ENCODE data around the gene USP2.
"Not testable (repeated sequence)": the region's sequence is repeated elsewhere in the genome, so short reads cannot be mapped to it uniquely, and the experiment has no call there.

Gene USP2

GRCh38 chr11:119412072-119412471 is 30.6 kb upstream of the USP2 start:
- no peak for DNase-seq (ENCODE audit: low read depth)

- DNase-seq (ENCODE audit: low read depth), result no peak
These were observed 29.0 kb upstream of the USP2 start for GRCh38 chr11:119410501-119410900.

GRCh38 chr11:119409731-119410130 is 28.2 kb upstream of the USP2 start:
- no peak for DNase-seq (ENCODE audit: low read depth)

- no peak for DNase-seq (ENCODE audit: low read depth)
These were observed 24.5 kb upstream of the USP2 start for GRCh38 chr11:119406005-119406404.

- DNase-seq (ENCODE audit: low read depth), result not testable (repeated sequence)
These were observed 24.0 kb upstream of the USP2 start for GRCh38 chr11:119405448-119405847.

DNA sequence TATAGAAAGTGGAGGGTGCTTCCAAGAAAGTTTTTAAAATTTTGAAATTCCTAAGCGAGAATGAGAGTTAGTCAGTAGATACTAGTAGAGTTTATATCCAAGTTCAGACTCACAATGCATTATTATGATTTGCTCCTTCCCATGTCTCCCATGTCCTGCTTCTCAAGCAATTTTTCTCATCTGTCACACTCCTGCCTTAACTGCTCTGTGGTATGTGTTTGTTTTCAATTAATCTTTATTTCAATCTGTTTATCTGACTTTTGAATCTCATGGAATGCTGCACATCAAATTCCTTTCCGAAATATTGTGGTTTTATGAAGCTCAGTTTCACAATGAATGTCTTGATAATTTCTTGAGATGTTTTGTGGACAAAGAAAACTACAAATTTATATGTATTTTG is 23.4 kb upstream of the USP2 start:
- DNase-seq (ENCODE audit: low read depth), result no peak

- no peak for DNase-seq (ENCODE audit: low read depth)
These were observed 21.5 kb upstream of the USP2 start for GRCh38 chr11:119403021-119403420.

DNA sequence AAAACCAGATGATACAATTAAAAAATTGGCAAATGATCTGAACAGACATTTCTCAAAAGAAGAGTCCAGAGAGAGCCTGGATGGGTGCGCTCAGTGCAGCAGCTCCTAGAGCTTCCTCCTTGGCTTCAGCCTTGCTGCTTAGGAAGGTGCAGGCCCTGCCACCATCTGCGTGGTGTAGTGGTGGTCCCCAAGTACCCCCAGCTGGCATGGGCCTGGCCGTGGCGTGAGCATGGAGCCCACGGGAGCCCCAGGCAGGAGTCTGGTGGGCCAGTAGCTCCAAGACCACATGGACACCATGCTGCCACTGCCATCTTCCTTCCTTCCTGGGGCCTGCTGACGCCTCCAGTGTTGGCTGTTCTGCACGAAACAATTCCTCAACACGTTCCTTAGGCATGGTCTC is 21.0 kb upstream of the USP2 start:
- no peak for DNase-seq (ENCODE audit: low read depth)

DNA sequence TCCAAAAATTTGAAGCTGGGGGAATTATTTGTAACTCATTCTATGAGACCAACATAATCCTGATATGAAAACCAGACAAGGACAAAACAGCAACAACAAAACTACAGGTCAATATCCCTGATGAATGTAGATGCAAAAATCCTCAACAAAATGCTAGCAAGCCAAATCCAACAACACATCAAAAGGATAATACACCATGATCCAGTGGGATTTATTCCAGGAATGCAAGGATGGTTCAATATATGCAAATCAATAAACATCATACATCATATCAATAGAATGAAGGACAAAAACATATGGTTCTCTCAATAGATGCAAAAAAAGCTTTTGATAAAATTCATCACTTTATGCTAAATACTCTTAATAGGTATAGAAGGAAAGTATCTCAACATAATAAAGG is 19.4 kb upstream of the USP2 start:
- DNase-seq (ENCODE audit: low read depth), result no peak

DNA sequence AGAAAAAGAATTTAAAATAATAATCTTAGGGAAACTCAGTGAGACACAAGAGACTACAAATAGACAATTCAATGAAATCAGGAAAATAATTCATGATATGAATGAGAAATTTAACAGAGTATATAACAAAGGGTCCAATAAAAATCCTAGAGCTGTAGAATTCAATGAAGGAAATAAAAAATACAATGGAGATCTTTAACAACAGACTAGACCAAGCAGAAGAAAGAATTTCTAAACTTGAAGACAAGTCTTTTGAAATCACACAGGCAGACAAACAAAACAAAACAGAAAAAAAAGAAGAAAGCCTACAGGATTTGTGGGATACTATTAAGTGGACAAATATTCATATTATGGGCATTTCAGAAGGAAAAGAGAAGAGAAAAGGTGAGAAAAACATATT is 16.2 kb upstream of the USP2 start:
- no peak for DNase-seq (ENCODE audit: low read depth)

DNA sequence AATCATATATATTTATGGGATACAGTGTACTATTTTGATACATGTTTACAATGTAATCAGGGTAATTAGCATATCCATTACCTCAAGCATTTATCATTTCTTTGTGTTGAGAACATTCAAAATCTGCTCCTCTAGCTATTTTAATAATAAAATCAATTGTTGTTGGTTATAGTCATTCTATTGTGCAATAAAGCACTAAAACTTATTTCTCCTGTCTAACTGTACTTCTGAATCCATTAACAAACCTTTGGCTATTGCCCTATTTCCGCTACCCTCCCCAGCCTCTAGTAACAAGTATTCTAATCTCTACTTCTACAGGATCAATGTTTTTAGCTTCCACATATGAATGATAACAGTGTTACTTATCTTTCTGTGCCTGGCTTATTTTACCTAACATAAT is 15.3 kb upstream of the USP2 start:
- no peak for DNase-seq (ENCODE audit: low read depth)

DNA sequence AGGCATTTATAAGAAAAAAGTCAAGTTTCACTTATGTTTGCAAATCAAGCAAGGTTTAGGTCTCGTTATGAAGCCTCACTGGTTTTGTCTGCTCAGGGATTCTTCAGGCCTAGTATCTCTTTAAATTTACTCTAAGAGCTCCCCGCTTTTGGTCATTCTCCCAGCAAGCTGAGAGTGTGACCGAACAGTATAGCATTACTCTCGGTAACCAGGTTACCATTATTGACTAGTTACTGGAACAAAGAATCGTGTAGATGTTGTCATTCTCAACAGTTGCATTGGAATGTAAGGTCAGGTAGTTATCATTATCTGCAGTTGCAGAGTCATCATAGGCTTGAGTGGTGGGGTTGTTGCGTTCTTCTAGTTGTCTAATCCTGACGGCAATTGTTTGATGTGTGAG is 9.8 kb upstream of the USP2 start:
- no peak for DNase-seq (ENCODE audit: low read depth)

DNA sequence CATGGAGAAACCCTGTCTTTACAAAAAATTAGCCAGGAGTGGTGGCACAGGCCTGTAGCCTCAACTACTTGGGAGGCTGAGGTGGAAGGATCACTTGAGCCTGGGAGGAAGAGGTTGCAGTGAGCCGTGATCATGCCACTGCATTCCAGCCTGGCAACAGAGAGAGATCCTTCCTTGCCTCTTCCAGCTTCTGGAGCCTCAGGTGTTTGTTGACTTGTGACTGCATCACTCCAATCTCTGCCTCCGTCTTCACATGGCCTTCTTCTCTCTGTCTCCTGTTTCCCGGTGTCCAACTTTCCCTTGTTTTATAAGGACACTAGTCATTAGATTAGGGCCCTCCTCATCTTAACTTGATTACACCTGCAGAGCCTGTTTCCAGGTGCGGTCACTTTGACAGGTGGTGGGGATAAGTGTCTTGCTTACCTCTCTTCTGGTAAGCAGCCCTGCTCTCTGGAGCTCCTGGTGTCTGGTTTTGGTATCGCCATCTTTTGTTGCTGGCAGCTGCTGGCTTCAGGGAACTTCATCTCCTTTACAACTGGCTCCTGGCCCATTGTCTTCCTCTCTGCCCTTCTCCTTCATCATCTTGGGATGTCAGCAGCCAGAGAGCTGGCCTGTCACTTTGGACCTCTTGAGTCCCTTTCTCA is 8.2 kb upstream of the USP2 start:
- peak; percentile 41 for DNase-seq (ENCODE audit: low read depth)

DNA sequence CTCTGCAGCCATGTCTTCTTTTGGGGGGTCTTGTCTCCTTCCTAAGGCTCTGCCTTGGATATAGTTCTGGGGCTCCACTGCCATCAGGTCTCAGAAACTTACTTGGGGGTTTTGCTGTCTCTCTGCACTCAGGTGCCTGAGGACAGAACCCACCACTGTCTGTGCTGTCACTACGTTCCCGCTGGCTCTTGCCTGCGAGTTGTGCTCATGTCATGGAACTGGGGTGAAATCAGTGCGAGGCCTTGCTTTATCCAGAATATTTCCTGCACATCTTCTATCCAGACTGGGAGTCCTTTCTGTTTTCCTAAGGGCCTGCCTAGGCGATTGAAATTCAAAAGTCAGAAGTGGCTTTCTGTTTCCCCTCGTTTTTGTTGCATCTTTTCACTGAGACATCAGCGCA is 6.6 kb upstream of the USP2 start:
- DNase-seq (ENCODE audit: low read depth), result no peak

- no peak for DNase-seq (ENCODE audit: low read depth)
These were observed 2.8 kb upstream of the USP2 start for GRCh38 chr11:119384332-119384731.

- not testable (repeated sequence) for DNase-seq (ENCODE audit: low read depth)
These were observed 1.0 kb upstream of the USP2 start for GRCh38 chr11:119382513-119382912.

DNA sequence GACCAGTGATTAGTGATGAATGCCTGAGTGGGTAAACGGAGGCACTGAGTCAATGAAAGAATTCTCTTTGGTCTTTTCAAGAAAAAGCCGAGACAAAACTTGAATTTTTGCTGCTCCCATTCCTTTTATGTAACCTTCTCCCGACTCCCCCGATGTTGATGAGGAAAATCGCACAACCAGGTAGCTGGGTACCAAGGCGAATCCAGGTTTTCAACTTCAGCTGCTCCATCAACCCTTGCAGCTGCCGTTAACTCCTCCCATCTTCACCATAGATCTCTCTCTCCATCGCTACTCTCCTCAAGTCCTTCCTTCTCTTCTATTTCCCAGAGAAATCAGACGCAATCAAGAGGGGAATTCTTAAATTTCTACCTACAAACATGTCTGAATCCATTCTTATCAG is 611 bp upstream of the USP2 start:
- DNase-seq (ENCODE audit: low read depth), result no peak

DNA sequence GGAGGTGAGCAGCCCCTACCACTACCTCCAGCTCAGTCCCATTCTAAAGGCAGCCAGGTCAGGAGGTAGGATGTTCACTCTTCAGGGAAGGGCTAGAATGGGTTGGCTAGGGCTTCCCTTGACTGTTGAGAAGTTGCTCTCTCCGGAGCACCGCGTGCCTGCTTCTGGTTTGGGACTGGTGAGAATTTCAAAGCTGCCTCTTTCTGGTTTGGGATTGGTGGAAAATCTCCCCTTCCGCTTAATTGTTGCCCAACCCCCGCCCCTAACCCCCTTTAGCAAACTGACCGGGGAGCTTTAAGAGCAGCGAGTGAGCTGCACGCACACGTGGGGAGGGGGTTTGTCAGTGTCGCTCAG is 686 bp downstream of the USP2 start:
- no peak for DNase-seq (ENCODE audit: low read depth)

DNA sequence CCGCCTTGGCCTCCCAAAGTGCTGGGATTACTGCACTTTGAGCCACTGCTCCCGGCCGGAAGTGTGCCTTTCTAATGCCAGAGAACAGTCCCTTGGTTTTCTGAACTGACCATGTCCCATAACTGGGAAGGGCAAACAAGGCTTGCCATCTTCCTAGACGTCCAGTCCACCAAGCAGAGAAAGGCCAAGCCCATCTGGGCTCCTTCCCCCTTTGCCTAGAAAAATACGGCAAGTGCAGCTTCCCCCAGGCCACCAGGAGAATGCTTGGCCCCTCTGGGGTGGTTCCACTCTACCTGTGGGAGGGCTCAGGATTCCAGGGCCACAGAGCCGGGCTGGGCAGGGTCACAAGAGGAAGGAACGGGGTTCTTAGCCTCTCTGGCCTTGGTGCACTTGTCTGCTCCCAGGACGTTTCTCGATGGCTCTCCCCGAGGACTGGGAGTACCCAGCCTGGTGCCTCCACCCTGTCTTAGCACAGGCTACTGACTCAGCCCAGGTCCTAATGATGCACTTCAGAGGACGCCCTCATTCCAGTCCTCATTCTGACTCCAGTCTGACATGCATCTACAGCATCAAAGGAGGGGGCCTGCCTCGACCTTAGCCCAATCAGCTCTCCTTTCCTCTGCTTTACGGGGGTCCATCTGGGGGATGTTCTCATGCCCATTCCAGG is 1.2 kb downstream of the USP2 start:
- no peak for DNase-seq (ENCODE audit: low read depth)

- no peak for DNase-seq (ENCODE audit: low read depth)
These were observed 2.5 kb downstream of the USP2 start for GRCh38 chr11:119378851-119379465.

DNA sequence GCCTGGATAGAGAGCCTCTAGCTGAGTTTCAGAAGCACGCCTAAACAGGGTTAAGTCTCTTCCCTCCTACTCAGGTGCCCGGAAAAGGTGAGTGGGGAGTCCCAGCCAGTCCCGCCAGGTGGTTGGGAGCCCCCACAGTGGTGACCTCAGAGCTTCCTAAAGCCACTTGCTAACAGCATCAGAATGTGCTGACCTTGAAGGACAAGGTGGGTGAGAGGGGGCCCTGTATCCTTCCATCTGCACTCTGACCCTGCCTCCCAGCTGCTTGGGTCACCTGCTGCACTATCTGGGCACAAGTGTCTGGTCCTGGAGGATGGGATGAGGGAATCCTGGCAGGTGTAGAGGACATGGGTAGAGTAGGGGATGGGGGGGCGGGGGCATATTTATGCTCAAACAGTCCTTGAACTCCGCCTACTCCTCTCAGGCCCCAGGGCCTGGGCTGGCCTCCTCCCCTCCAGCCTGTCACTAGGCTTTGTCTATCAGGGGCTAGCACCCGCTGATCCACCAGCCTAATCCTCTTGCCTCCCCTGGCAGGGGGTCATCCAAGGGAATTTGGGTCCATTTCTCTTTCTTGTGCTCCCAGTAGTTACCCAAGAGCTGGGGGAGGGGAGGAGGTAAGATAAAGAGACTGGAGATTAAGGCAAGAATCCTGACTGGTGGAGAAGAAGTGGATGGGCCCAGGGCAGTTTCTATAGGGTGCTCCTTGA is 3.4 kb downstream of the USP2 start:
- no peak for DNase-seq (ENCODE audit: low read depth)

DNA sequence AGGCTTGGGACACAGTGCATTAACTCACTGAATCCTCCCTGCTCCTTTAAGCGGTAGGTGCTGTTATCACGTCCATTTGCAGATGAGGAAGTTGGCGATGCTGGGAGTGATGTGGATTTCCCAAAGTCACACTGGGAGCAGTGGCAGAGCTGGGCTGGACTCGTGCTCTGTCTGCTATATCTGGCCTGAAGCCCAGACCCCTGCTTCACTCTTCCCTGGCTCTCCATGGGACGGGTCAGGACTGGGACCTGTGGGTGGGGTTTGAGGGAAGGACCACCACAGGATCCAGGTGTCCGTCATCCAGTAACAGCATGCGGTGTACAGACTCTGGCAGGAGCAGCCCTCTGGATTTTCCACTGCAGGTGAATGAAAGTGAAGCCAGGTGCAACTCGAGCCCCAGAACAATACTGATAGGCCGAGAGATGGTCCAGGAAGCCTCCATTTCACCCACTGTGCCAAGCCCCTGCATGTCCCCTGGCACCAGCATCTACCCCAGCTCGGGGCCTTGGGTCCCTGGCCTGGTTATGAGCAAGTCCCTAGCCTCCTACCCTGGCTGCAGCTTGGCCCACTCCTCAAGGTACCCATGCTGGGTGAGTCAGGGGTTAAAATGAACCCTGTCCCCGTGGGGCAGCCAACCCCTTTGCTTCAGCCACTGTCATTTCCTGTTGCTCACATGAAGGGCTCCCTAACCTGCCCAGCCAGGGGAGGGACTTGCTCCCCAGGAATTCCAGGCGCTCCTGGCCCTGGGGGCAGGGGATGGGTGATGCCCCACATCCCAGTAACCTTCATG is 4.2 kb downstream of the USP2 start:
- DNase-seq (ENCODE audit: low read depth), result peak; percentile 33
